GM12878 (cell line): Measurements from ENCODE around the gene BCL2L12. TPM values are rescaled to one million over a fixed set of nuclear protein-coding genes. Genes with fewer than 3 reads are reported as not detected.

Source experiments
- ATAC-seq: fragments of 200-7000 bp; cut with Tn5 transposase; 3 replicates; pipeline ENCODE4 v1.9.1; 2020; ENCODE audit warnings: mild to moderate bottlenecking, moderate library complexity
- BruUV-seq: library from RNA; stranded (reverse); fragments of 400-500 nt; replicated peaks from 2 replicates; lab custom pipeline; 2021; lab: Mats Ljungman, UMichigan
- CTCF ChIA-PET: fragments of 300-600 bp; sonication (Branson Sonifier 250); formaldehyde crosslinking; extraction: SDS; loops from one replicate; lab custom pipeline; 2021; ENCODE audit warnings: inconsistent platforms; lab: Yijun Ruan, JAX
- POLR2A ChIA-PET: fragments of 350-600 bp; formaldehyde crosslinking; extraction: SDS; loops from one replicate; lab custom pipeline; 2021; ENCODE audit warnings: inconsistent platforms; lab: Charles Lee
- RAD21 ChIA-PET: fragments of 300-600 bp; sonication (Branson Sonifier 250); formaldehyde crosslinking; loops from one replicate; lab custom pipeline; 2023; ENCODE audit warnings: antibody characterized with exemption; ENCODE audit not compliant: unreplicated experiment; lab: Charles Lee
- SMC1A ChIA-PET: fragments of 300-600 bp; sonication (Branson Sonifier 250); formaldehyde crosslinking; loops from one replicate; lab custom pipeline; 2023; ENCODE audit not compliant: unreplicated experiment, uncharacterized antibody; lab: Charles Lee
- DNase-seq: peaks from one replicate; pipeline ENCODE4 v3.0.0-alpha.2; 2011; ENCODE audit warnings: low read depth, low spot score
- FAIRE-seq: peaks from 3 replicates; lab custom pipeline; 2011; peaks lifted over from hg19 to GRCh38; lab: Jason Lieb, UNC
- H2AFZ ChIP-seq: 2 replicates; pipeline ENCODE4 v1.6.0; 2011; ENCODE audit warnings: low read depth, low read length, control low read depth; ENCODE audit not compliant: control insufficient read depth
- H3K27ac ChIP-seq: 2 replicates; pipeline ENCODE4 v1.5.1; 2011; ENCODE audit warnings: control low read depth; ENCODE audit not compliant: control insufficient read depth, insufficient read depth
- H3K27me3 ChIP-seq, 2 experiments: replicated peaks in 1 of 2; 2 replicates each; pipeline versions ENCODE4 v1.6.0 to v1.6.1; 2011; ENCODE audit warnings: low read length in 1 of 2; ENCODE audit not compliant: control insufficient read depth in 2 of 2, insufficient read depth in 2 of 2
- H3K36me3 ChIP-seq, 2 experiments: 2 replicates each; pipeline ENCODE4 v1.5.1; 2011; ENCODE audit warnings: low read length in 1 of 2; ENCODE audit not compliant: control insufficient read depth in 2 of 2, insufficient read depth in 2 of 2
- H3K4me1 ChIP-seq: 2 replicates; pipeline ENCODE4 v1.6.1; 2011; ENCODE audit warnings: mild to moderate bottlenecking, low read length, moderate library complexity, mixed read lengths; ENCODE audit not compliant: control insufficient read depth, insufficient read depth
- H3K4me2 ChIP-seq: 2 replicates; pipeline ENCODE4 v1.6.0; 2011; ENCODE audit warnings: control low read depth; ENCODE audit not compliant: control insufficient read depth, insufficient read depth
- H3K4me3 ChIP-seq: fragments of 200-600 bp; sonication (generic); 2 replicates; pipeline ENCODE4 v1.5.1; 2016
- H3K79me2 ChIP-seq: 2 replicates; pipeline ENCODE4 v1.6.0; 2011; ENCODE audit warnings: low read length; ENCODE audit not compliant: control insufficient read depth, insufficient read depth
- H3K9ac ChIP-seq: 2 replicates; pipeline ENCODE4 v1.8.0; 2011; ENCODE audit warnings: low read length, control low read depth, mixed read lengths; ENCODE audit not compliant: control insufficient read depth, insufficient read depth
- H3K9me3 ChIP-seq: replicated peaks from 3 replicates; pipeline ENCODE4 v1.5.1; 2011; ENCODE audit warnings: mild to moderate bottlenecking, low read length; ENCODE audit not compliant: control insufficient read depth, insufficient read depth
- H4K20me1 ChIP-seq: 2 replicates; pipeline ENCODE4 v1.6.0; 2011; ENCODE audit not compliant: control insufficient read depth, insufficient read depth
- ASH2L ChIP-seq: fragments of 300-600, 200-600 bp; sonication (generic); IDR thresholded peaks from 2 replicates; pipeline ENCODE4 v1.6.1; 2017; ENCODE audit warnings: low read depth, mild to moderate bottlenecking, borderline replicate concordance
- CBX5 ChIP-seq: sonication (generic); IDR thresholded peaks from 2 replicates; pipeline ENCODE4 v1.6.1; 2016; ENCODE audit warnings: low read depth, moderate library complexity, mild to moderate bottlenecking, inconsistent platforms
- CUX1 ChIP-seq: IDR thresholded peaks from 2 replicates; pipeline ENCODE4 v1.6.1; 2012; ENCODE audit warnings: improper control_type of control experiment, low read depth, low read length; ENCODE audit not compliant: insufficient replicate concordance
- DPF2 ChIP-seq: fragments of 450-650 bp; IDR thresholded peaks from 2 replicates; pipeline ENCODE4 v1.6.1; 2017; ENCODE audit warnings: mild to moderate bottlenecking
- ETV6 ChIP-seq, 2 experiments: fragments of 450-650 bp in 1 of 2; IDR thresholded peaks in 1 of 2; conservative IDR thresholded peaks in 1 of 2; 2 replicates each; pipeline ENCODE4 v1.6.1; 2014; ENCODE audit warnings: antibody characterized with exemption in 1 of 2, borderline replicate concordance in 1 of 2, low read depth in 1 of 2, mild to moderate bottlenecking in 1 of 2, moderate library complexity in 1 of 2
- EZH2 ChIP-seq: IDR thresholded peaks from 2 replicates; pipeline ENCODE4 v1.6.1; 2012; ENCODE audit warnings: low read depth, mild to moderate bottlenecking, control low read depth, inconsistent platforms, low read length, borderline replicate concordance; ENCODE audit not compliant: control insufficient read depth
- KAT2A ChIP-seq: conservative IDR thresholded peaks from 2 replicates; pipeline ENCODE4 v1.6.1; 2011; ENCODE audit warnings: low read depth, low read length; ENCODE audit not compliant: control insufficient read depth
- NFXL1 ChIP-seq: fragments of 450-650 bp; IDR thresholded peaks from 2 replicates; pipeline ENCODE4 v1.6.1; 2017; ENCODE audit warnings: antibody characterized with exemption, mild to moderate bottlenecking, borderline replicate concordance
- NRF1 ChIP-seq: conservative IDR thresholded peaks from 2 replicates; pipeline ENCODE4 v1.6.1; 2011; ENCODE audit warnings: mild to moderate bottlenecking, low read depth, low read length, improper control_type of control experiment
- RUNX3 ChIP-seq: IDR thresholded peaks from 2 replicates; pipeline ENCODE4 v1.6.1; 2012; ENCODE audit warnings: low read length, inconsistent platforms
- SIX5 ChIP-seq: IDR thresholded peaks from 2 replicates; pipeline ENCODE4 v1.6.1; 2011; ENCODE audit warnings: mild to moderate bottlenecking, low read depth, low read length, moderate library complexity; ENCODE audit not compliant: severe bottlenecking
- SP1 ChIP-seq: IDR thresholded peaks from one replicate; pipeline ENCODE4 v1.6.1; 2011; ENCODE audit warnings: low read depth, low read length
- TARDBP ChIP-seq: IDR thresholded peaks from 2 replicates; pipeline ENCODE4 v1.6.1; 2016; ENCODE audit warnings: borderline replicate concordance
- USF2 ChIP-seq: IDR thresholded peaks from 2 replicates; pipeline ENCODE4 v1.6.1; 2011; ENCODE audit warnings: low read depth, low read length, improper control_type of control experiment, borderline replicate concordance
- ZBTB4 ChIP-seq: fragments of 450-650 bp; formaldehyde crosslinking; IDR thresholded peaks from 2 replicates; pipeline ENCODE4 v1.4.0; 2022; ENCODE audit warnings: mild to moderate bottlenecking, moderate library complexity
- ZSCAN29 ChIP-seq: fragments of 450-650 bp; IDR thresholded peaks from 2 replicates; pipeline ENCODE4 v1.6.1; 2017; ENCODE audit warnings: mild to moderate bottlenecking, moderate library complexity
- WGBS: methylation state at CpG from one replicate; pipeline ENCODE4 v1.1.6; 2016; ENCODE audit warnings: low lambda C conversion rate; ENCODE audit not compliant: insufficient replicate concordance, insufficient coverage; ENCODE audit errors: missing lambda C conversion rate; 5-methylcytosine and 5-hydroxymethylcytosine counted together
- in situ Hi-C: fragments of 300-500 bp; cut with MboI; formaldehyde crosslinking; loops from 9 replicates; pipeline ENCODE4 v1.14.3; 2018; ENCODE audit warnings: mixed read lengths
- intact Hi-C: fragments of 100-400 bp; cut with micrococcal nuclease; formaldehyde crosslinking; loops from one replicate; pipeline ENCODE4 v1.14.2; 2022; ENCODE audit not compliant: unreplicated experiment
- polyA plus RNA-seq, 11 experiments: library from polyadenylated mRNA; depleted of rRNA in 4 of 11; unstranded in 6 of 11; stranded (reverse) in 5 of 11; fragments of >200 nt; fragmentation: Nextera tagmentation in 4 of 11; fragmentation: Illumina TruSeq in 1 of 11; extraction: Ambion mirVana in 4 of 11; extraction: Trizol in 1 of 11; gene quantifications; 1 replicate in 1 of 11; 2 replicates in 10 of 11; pipeline versions ENCODE4 v1.2.1 to v1.2.3, GENCODE V29; 2011 to 2016; ENCODE audit warnings: inconsistent platforms in 2 of 11, missing spikeins in 2 of 11, low read depth in 1 of 11
- total RNA-seq, 4 experiments: library from RNA; depleted of rRNA in 3 of 4; stranded (reverse); fragments of >200 nt in 3 of 4; fragmentation: Illumina TruSeq in 1 of 4; extraction: Trizol in 1 of 4; gene quantifications; 2 replicates each; pipeline versions ENCODE4 v1.2.1 to v1.2.3, GENCODE V29; 2013 to 2021

BCL2L12 gene
- total and polyA plus RNA-seq, 10 of the 15 experiments (the other 5 are each of a cell fraction or from before 2014, with no cell fraction given), result 1.8 to 143 (median 50.4) TPM

GRCh38 chr19:49646586-49646985, 19.1 kb upstream of the BCL2L12 start:
- intact Hi-C loops (no loop called here), in situ Hi-C loops (no loop called here)
- H3K4me2 ChIP-seq, result no peak overlapping the region
- BruUV-seq, result no TSS peak
- SMC1A ChIA-PET, result no interaction called here
- no peaks in the 10 kb centered on the region for H3K9me3 ChIP-seq
- FAIRE-seq (no peak), DNase-seq (no peak), ATAC-seq (no peak)
- no peak overlapping the region for H3K4me3 ChIP-seq
- H3K27me3 ChIP-seq, result no peaks in the 10 kb centered on the region
- RAD21 ChIA-PET, result no interaction called here
- H3K79me2 ChIP-seq, result peaks cover 29% of the 10 kb centered on the region
- no peak overlapping the region for H3K27ac ChIP-seq
- POLR2A ChIA-PET, result no interaction called here
- peaks cover 12% of the 10 kb centered on the region for H3K4me1 ChIP-seq
- WGBS, result 97% methylated on average over 17 of the region's 17 CpGs
- H3K9ac ChIP-seq, result no peak overlapping the region
- no peak overlapping the region for H2AFZ ChIP-seq
- CTCF ChIA-PET, result no interaction called here
- H4K20me1 ChIP-seq, result no peaks in the 10 kb centered on the region
- H3K36me3 ChIP-seq, result peaks cover 0 to 8% of the 10 kb centered on the region in 2 experiments; a peak in 3 of 4 replicates
- no peak for TF ChIP-seq RUNX3
- TF ChIP-seq CUX1, result no peak
- no peak for TF ChIP-seq ETV6 (conservative IDR thresholded peaks at IDR 0.05 in 1 of 2, IDR thresholded peaks at IDR 0.05 in 1 of 2; ENCODE audit: borderline replicate concordance in 1 of 2, low read depth in 1 of 2)
- no peak for TF ChIP-seq SP1
- TF ChIP-seq TARDBP, result no peak
- no peak for TF ChIP-seq NFXL1
- TF ChIP-seq ASH2L, result no peak
- TF ChIP-seq USF2, result no peak
- TF ChIP-seq SIX5, result no peak
- no peak for TF ChIP-seq NRF1
- no peak for TF ChIP-seq ZSCAN29
- no peak for TF ChIP-seq EZH2
- TF ChIP-seq CBX5, result no peak
- no peak for TF ChIP-seq ZBTB4 (CRISPR knock-in tag)
- no peak for TF ChIP-seq KAT2A
- TF ChIP-seq DPF2, result no peak
